Cerebellar cortex (tissue), 1 donor: Measurements from ENCODE around the gene THAP6.
"Not testable (repeated sequence)": the region's sequence is repeated elsewhere in the genome, so short reads cannot be mapped to it uniquely, and the experiment has no call there.

Experiments
- DNase-seq: peaks from one replicate; pipeline ENCODE4 v3.0.0-alpha.2; 2015; ENCODE audit warnings: low spot score

The THAP6 gene, protein sequence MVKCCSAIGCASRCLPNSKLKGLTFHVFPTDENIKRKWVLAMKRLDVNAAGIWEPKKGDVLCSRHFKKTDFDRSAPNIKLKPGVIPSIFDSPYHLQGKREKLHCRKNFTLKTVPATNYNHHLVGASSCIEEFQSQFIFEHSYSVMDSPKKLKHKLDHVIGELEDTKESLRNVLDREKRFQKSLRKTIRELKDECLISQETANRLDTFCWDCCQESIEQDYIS

DNA sequence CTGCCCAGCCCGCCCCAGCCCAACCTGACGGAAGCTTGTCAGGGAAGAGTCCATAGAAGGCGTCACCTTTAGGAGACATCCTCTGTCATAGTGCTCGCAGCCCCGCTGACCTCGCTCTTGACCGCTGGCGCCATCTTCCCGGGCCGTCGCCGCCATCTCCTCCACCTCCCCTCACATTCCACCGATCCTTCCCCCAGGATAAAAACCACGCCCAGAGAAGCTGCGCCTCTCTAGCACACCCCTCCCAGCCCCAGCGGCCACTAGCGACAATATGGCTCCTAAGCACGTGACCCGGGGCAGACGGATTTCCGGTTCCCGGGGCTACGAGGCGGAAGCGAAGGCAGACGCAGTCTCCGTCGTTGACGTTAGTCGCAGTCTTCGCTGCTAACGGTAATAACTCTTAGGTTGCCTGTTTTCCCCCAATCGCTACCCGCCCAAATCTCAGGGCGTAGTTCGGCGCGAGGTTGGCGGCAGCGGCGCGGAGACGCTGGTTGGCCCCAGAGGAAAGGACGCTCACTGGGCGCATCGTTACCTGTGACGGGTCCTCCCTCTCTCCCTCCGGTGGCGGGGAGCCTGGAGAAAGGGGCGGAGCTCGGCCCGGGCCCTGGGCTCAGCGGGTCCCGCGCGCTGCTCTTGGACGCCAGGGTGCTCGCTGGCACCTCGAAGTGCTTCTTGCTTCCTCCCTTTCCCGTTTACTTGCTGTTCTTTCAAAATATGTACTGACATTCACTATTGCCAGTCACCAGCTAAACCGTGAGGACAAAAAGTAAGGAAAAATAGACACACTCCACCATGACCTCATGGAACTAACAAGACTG, at the start of gene THAP6, which contains the start of gene RCHY1:
TSS of gene THAP6 (plus strand) at position 343 of the 818 bp plus-strand sequence. CDS start 980 bp downstream, outside the sequence.
TSS of gene RCHY1 (minus strand) at position 273 of the 818 bp plus-strand sequence. CDS start at position 156, 117 bp downstream.
- DNase-seq = peak; percentile 98

DNA sequence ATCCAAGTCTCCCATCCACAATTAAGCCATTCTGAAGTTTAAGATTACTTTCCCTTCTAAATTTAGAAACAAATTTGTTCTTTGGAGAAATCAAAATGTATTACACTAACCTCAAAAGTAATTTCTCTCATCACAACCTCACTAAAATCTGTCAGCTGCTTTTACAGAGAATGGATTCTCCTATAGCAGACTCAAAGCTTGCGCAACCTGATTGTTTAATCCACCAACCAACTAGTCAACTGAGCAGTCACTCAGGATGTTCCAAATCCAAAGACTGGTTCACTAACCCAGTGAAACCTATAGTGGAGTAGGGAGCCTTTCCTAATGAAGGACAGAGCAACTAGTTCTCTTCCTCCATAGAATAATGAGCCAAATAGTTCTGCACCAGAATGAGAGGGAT, 44.4 kb upstream of the THAP6 start:
- no peak for DNase-seq

DNA sequence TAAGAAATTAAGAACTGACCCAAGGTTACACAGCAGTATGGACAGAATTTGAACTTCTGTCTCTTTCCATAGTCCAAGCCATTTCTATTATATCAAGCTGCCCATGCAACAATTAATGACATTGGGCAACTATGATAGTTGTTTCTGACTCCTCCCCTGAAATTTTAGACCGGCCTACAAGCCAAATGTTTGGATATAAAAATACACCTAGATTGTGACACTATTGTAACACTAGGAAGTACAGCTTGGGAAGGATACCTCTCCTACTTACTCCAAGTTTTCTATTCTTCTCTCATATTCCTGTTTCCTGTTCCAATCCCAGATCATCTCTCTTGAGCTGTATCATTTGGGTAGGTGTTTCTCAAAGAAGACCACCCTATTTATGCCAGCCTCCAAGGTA, 43.5 kb upstream of the THAP6 start:
- DNase-seq = no peak

DNA sequence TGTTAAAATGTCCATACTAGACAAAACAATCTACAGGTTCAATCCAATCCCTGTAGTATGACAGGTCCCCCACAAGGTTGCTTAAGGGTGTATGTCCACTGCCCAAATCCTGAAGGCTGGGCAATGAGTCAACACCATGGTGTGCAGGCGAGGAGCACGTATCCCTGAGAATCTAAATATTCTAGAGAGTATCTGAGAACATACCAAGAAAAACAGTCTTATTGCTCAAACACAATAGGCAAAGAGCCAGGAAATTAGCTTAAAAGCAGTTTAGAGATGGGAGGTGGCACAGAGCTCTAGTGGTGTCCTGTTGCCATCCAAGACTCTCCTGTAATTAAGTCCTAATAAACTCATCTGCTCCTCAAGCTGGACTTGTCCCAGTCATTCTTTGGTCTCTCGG, 37.1 kb upstream of the THAP6 start:
- no peak for DNase-seq

DNA sequence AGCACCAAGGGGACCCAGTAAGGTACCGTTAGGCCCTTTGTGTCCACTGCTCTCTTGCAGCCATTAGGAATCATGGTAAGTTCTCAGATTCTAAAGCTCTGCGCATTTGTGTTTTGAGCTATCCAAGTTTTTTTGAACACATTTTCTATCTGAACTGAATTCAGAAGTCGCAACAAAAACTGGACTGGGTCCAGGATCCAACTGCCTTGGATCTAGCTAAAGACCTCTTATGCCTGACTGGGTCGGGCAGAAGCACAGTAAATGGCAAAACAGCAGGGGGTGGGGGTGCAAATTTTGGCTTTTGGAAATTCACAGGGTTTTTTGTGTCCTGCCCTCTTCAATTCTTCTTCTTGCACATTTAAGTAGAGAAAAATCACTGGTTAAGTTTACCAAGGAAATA, 30.1 kb upstream of the THAP6 start:
- peak; percentile 68 for DNase-seq

DNA sequence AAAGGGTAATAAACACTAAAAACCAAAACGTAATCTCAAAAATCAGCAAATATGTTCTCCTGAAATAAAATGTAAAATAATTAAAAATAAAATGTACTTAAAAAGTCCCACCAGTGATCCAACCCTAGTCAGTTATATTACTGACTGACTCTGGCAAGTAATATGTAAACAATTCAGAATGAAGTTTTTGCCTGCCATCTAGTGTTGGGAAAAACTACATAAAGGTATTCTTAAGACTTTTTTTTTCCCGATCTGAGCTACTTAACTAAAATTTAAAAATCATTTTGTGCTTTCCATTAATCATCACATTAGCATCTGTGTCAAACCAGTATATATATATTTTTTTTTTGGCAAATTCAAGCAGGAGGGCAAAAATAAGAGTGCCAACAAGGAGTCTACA, 24.1 kb upstream of the THAP6 start:
- no peak for DNase-seq

DNA sequence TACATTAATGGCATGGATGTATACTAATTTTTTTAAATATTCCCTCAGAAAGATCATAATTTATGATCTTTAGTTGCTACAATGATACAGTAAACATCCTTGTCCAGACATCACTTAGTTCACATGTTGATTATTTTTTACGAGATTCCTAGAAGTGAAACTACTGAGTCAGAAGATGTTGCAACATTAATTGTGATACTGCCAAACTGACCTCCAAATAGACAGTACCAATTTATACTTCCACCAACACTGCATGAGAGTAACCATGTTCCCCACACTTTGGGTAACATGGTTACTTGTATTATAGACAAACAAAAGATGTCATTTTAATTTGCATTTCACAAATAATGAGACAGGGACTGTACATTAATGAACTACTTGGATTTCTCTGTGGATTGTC, 19.7 kb upstream of the THAP6 start:
- no peak for DNase-seq

DNA sequence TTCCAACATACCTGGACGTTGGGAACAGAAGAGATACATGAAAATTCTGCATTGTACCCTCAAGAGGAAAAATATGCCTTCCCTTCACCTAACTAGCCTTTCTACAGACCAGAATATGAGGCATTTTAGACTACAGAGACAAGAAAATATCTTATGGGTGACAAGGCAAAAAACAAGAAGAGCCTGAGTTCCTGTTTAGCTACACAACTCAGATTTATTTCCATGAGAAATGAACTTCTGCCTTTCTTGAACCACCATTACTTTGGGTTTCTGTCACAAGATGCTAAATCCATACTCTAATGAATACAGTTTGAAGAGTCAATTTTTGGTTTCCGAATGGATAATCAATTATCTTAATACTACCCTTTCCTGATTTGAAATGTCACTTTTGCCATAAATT, 18.8 kb upstream of the THAP6 start:
- no peak for DNase-seq

DNA sequence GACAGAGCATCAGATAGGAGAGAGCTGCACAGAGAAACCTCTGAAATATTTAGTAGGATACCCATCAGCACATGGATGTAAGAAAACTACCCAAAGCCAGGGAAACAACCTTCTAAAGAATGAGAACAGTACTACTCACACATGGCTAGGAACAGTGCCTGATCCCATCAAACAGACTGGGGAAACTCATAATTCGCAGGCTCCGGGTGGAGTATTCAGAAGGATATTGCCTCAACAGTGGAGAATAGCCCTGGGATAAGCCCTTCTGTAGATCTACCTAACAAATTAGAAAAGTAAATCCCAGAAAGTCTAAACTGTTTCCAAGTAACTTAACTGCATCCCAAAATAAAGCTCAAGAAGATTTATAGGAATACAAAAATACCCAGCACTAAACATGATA, 17.9 kb upstream of the THAP6 start:
- DNase-seq = no peak

DNA sequence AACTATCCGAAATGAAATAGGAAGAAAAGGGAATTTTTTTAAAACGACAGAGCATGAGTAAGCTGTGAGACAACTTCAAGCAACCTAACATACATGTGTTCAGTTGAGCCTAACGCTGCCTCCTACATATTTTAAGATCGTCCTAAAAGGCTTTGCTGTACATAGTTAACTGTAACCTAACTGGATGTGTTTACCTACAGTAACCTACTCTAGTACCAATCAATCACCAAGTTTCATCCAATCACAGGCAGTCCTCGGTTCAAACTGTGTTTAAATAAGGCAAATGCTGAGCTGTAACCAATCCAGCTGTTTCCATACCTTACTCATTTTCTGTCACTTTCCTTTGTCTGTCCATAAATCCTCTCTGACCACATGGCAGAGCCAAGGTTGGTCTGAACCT, 17.1 kb upstream of the THAP6 start:
- DNase-seq = no peak

DNA sequence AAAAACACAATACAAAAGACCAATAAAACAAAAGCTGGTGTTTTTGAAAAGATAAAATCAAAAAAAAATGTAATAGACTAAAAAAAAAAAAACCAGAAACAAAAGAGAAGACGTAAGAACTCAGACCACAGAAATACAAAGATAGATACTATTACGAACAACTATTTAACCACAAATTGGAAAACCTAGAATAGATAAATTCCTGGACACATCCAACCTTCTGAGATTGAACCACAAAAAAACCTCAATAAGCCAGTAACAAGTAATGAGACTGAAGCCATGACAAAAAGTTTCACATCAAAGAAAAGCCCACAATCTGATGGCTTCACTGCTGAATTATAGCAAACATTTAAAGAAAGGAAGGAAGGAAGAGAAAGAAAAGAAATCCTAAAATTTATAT, 16.2 kb upstream of the THAP6 start:
- no peak for DNase-seq

DNA sequence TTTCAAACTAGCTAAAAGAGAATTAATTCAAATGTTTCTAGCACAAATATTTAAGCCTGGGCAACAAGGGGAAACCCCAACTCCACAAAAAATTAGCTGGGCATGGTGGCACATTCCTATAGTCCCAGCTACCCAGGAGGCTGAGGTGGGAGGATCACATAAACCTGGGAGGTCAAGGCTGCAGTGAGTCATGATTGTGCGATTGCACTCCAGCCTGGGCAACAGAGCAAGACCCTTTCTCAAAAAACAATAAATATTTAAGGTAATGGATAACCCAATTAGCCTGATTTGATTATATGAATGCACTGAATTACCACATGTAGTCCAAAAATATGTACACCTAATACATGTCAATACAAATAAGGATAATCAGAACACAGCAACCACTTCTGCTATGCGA, 14.4 kb upstream of the THAP6 start:
- no peak for DNase-seq

DNA sequence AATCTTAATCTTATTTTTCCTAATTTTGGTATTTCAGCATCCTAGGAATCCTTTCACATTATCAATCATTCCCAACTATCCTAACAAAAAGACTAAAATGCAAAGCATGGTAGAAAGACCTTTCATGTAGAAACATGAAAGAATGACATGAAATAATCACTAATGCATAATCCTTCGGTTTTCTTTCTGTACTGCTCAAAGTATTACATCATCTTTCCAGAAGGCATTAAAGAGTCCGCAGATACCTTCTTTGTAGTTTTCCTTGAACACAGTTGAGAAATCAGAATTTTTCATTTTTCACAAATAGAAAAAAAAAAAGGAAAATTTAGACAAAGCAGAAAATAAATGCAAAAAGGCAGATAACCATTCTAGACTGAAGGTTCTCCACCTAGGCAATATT, 11.6 kb upstream of the THAP6 start:
- no peak for DNase-seq

DNA sequence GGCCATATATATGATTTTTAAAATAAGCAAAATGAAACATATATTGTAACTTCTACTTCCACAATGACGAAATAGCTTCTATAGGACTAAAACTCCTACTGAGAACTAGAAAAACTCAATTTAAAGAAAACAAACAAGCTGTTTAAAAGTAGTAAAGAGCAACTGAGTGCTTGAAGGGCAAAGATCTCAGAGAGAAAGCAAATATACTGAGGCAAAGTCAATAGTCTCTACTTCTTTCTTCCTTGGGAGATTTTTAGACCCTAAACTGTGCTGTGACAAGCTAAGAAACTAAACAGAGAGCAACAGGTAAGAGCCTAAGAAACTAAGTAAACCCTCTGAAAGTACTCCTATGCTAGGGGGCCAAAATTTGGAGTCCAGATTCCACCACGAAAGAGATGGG, 8.6 kb upstream of the THAP6 start:
- no peak for DNase-seq

DNA sequence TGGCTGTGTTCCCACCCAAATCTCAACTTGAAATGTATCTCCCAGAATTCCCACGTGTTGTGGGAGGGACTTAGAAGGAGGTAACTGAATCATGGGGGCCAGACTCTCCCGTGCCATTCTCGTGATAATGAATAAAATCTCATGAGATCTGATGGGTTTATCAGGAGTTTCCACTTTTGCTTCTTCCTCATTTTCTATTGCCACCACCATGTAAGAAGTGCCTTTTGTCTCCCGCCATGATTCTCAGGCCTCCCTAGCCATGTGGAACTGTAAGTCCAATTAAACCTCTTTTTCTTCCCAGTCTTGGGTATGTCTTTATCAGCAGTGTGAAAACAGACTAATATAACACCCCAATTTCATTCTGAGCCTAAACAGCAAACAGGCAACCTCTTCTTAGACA, 4.7 kb upstream of the THAP6 start:
- not testable (repeated sequence) for DNase-seq

DNA sequence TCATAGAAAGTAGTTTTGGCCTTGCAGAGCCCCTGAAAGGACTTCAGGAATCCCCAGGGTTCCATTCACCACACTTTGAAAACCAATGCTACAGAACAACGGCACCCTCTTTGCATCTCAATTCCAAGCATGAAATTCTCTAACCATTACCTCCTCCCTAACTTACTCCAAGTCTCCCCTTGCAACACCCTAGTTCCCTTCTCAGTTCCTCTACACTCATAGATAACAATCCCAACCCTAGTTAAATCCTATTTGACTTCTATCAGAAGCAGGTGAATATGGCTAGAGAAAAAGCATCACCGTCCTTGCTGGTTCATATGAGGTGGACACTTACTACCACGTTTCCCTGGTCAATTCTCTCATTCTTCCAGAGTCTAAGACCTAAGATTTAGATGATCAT, 2.4 kb upstream of the THAP6 start:
- DNase-seq = no peak

DNA sequence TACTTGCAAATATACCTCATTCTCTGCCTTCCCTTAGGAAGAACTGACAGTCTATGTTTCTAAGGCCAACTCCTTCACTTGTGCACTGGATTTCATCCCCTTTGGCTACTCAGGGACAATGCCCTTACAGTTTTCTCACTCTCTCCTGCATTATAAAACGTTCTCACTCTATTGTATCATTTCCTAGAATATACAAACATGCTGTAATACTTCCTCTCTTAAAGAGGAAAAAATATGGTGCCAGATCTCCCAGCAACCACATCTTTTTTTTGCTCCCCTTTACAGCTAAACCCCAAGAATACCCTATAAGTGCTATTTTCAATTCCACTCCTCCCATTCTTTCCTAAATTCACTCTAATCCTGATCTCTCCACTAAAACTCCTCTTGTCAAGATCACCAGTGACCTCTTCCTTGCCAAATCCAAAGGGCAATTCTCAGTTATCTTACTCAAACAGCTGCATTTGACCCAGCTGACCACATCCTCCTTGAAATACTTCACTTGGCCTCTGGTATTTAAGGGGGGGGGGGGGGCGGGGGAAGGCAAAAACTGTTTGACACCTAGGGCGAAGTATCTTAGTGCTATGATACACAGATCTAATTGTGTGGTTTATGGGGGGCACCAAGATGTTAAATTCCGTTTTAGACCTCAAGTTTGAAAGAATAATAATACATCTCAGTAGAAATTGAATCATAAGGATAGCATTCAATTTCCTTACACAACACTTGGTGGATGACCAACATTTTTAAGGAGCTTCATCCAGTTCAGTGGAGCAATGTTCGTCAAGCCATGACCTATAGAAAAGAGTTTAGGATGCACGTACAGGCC, 1.7 kb upstream of the THAP6 start:
- DNase-seq = no peak

DNA sequence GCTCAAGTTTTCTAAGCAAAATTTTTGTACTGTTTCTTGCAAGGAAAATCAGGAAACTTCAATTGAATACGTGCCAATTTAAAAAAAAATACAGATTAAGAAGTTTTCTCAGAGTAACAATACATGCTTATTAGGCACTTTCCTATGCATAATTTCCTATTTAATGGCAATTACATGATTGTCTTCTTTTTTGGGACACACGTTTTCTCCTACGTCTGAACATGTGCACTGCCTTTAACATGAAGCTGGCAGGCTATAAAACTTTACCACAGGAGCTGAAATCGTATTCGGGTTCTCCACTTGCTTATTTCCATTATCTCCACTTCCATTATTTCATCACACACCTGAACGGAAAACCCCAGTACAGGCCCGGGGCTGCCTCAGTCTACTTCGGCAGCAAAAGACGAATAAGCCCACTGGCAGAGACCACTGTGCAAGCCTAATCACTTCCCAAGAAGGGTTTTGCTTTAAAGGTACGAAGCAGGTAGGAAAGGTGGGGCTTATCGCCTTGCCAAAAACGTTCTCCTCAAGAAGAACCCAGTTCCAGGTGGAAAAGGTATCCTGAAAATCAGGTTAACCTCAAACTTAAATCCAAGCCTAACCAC, 645 bp upstream of the THAP6 start:
- DNase-seq = no peak

DNA sequence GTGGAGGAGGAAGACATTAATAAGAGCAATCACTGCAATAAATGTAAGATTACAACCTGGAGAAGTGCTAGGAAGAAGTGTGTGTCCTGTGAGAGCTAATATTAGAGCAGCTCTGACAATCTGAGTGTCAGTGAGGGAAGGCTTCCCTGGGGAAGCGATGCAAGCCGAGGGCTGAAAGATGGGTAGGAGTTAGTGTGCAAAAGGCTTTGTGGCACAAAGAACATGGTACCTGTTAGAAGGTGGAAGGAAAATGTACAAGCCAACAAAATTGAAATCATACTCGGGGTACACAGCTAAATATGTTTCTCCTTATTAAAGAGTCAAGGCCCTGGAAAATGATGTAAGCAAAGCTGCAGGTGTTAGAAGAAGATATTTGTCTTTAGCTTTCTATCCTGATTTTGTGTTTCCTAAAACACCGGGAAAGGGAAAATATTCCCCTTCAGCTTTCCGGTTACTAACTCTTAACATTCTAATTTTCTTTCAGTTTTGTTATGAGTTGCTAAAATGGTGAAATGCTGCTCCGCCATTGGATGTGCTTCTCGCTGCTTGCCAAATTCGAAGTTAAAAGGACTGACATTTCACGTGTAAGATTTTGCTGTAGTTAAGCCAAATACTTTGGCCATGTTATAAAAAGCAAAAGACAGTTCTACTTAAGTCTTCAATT, 808 bp downstream of the THAP6 start:
- DNase-seq = no peak

DNA sequence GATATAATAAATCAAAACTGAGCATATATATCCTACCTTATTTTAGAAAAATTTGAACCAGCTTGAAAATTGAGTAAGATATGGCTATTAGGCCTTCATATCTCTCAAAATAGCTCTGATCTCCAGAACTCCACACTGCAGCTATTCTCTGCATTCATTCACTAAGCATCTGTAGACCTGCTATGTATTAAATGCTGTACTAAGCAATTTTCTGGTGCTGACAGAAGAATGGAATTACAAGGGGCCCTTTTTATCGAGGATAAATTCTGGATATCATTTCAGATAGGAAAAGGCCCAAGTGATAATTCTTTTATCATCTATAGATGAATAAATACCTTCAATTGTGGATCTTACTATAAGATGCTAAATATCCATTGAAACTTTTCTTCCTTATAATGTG, 1.9 kb downstream of the THAP6 start:
- DNase-seq = no peak

DNA sequence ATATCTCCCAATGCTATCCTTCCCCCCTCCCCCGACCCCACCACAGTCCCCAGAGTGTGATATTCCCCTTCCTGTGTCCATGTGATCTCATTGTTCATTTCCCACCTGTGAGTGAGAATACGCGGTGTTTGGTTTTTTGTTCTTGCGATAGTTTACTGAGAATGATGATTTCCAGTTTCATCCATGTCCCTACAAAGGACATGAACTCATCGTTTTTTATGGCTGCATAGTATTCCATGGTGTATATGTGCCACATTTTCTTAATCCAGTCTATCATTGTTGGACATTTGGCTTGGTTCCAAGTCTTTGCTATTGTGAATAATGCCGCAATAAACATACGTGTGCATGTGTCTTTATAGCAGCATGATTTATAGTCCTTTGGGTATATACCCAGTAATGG, 5.2 kb downstream of the THAP6 start:
- DNase-seq = not testable (repeated sequence)

DNA sequence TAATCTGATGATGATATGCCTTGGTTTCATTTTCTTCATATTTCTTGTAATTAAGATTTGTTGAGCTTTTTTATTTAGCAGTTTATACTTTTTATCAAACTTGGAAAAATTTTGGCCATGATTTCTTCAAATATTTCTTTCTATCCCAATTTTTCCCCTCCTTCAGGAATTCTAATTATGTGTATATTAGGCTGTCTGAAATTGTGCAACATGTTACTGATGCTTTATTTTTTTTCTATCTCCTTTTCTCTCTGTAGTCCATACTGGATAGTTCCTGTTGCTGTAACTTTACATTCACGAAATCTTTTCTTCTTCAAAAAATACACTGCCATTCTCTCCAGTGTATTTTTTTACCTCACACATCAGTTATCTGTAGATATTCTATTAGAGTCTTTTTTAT, 10.8 kb downstream of the THAP6 start:
- DNase-seq = no peak
